Measurements from ENCODE around the gene CCDC187.
"Not testable (repeated sequence)": the region's sequence is repeated elsewhere in the genome, so short reads cannot be mapped to it uniquely, and the experiment has no call there.

CCDC187 gene

DNA sequence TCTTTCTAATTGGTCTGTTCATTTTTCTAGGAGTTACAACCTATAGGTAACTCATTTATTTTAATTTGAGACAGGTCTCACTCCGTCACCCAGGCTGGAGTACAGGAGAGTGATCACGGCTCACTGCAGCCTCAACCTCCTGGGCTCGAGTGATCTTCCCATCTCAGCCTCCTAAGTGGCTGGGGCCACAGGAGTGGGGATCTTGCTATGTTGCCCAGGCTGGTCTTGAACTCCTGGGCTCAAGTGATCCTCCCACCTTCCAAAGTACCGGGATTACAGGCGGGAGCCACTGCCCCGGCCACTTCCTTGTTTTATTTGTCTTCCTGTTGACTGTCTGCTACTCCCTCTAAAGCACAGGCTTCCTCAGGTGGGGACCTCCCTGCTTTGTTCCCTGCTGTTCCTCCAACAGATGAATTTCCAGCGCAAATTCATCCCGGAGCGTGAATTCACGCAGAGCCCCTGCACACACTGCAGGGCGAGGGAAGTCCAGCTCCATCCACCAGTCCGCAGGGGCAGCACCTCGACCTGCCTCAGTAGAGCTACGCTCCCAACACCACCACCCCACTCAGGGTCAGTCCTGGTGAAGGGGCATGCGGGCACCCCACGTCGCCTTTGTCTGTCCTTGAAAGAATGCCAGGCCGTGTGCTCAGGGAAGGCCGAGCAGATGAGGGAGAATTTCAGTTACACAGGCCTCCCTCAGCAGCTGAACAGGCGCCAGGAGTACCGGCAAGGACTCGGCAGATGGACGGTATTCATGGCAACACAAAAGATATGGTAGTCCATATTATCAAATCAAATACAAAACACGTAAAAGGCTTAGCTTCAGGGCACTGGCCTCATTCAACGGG, 64.5 kb downstream of the CCDC187 start:
- no peak for DNase-seq (ENCODE audit: low spot score)

DNA sequence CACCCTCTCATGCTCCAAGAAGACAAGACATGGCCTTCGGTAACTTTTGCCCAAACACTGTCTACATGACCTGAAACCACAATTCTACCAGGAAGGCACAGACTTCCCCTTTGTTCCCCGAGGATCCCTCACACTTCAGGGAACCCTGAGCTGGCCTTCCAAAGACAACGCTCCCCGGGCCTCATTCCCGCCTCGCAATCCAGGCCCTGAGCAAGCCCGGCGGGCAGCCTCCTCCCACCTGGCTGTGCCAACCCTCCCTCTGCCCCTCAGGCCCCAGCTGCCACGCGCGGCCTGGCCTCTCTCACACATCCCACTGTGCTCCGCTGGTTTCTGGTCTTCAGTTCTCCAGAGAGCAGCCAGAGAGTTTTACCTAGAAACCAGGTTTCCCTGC, 65.6 kb downstream of the CCDC187 start:
- no peak for DNase-seq (ENCODE audit: low spot score)

DNA sequence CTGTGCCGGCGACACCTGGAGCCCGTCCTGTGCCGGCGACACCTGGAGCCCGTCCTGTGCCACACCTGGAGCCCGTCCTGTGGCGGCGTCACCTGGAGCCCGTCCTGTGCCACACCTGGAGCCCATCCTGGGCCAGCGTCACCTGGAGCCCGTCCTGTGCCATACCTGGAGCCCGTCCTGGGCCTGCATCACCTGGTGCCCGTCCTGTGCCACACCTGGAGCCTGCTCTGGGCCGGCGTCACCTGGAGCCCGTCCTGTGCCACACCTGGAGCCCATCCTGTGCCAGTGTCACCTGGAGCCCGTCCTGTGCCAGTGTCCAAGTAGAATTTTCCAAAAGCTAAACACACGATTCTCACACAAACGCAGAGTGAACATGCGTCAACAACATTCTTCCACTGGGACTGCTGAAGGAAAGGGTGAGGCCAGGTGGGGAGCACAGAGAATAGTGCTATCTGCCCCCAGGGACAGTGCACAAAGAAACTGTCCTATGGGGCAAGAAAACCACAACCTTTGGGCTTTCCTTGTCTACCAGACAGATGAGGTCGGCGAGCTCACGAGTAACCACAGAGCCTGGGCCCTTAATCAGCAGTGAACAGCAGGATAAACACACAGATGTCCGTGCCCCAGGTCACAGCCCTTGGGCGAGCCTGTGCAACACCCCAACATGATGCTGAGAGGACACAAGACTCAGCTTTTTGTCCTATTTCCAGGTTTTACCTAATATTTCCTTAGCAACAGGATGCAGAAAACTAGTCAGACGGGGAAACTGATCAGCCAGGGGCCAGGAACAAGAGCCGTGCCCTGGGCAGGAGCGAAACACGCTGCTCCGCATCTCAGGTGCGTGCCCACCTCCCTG, 66.2 kb downstream of the CCDC187 start:
- no peak for DNase-seq (ENCODE audit: low spot score)

DNA sequence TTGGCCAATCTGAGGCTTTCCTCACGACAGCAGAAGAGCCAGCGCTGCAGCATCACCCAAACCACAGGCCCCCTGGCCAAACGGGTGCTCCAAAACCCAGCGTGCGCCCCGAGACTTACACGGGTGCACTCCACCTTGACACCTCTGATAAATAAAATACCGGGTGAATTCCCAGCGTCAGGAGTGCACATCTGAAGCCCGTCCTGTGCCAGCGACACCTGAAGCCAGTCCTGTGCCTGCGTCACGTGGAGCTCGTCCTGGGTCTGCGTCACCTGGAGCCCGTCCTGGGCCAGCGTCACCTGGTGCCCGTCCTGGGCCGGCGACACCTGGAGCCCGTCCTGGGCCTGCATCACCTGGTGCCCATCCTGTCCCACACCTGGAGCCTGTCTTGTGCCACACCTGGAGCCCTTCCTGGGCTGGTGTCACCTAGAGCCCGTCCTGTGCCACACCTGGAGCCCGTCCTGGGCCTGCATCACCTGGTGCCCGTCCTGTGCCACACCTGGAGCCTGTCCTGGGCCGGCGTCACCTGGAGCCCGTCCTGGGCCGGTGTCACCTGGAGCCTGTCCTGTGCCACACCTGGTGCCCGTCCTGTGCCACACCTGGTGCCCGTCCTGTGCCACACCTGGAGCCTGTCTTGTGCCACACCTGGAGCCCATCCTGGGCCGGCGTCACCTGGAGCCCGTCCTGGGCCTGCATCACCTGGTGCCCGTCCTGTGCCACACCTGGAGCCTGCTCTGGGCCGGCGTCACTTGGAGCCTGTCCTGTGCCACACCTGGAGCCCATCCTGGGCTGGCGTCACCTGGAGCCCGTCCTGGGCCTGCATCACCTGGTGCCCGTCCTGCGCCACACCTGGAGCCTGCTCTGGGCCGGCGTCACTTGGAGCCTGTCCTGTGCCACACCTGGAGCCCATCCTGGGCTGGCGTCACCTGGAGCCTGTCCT, 67.2 kb downstream of the CCDC187 start:
- DNase-seq (ENCODE audit: low spot score), result not testable (repeated sequence)

DNA sequence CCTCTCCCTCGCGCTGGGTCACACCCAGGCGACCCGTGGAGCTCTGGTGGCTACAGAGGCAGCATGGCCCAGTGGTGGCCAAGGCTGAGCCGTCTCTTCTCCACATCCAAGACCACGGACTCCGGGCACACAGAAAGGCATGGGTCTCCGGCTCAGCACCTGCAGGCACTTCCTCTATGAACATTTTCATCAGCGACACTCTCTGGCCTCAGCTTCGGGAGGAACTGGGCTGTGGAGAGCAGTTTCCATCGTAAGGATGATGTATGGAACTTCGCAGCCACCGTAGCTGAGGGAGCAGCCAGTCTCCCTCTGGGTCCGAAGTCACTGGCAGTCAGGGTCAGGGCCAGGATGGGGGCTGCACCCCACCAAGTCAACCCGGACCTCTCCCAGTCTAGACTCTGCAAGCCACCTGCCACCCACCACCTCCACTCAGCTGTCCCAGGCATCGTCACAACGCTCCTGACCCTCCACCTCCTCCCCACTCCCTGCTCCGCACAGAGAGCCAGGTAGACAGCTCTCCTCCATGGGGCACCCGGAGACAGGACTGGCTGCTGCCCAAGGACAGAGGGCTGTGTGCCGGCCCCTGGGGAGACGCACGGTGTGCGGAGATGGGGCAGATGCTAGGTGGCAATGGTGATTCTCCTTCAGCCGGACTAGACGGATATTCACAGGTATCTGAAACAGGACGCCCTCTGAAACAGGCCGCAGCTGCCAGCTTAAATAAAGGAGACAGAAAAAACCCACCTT, 68.0 kb downstream of the CCDC187 start:
- DNase-seq (ENCODE audit: low spot score), result no peak

DNA sequence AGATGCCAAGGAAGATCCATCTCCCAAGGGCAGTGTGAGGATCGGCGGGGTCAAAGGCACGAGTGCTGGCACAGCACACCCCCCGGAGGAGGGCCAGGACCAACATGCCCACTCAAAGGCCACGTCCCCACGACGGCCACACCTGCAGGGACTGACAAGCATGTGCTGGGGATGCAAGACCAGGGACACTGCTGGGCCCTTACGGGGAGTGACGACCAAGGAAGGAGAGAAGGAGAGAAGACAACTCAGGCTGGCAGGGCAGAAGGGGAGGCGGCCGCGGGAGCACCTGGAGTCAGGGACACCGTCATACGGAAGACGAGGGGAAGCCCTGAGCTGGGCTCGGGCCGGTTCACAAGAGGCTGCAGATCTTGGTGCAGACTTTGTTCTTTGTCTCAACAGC, 68.7 kb downstream of the CCDC187 start:
- no peak for DNase-seq (ENCODE audit: low spot score)

DNA sequence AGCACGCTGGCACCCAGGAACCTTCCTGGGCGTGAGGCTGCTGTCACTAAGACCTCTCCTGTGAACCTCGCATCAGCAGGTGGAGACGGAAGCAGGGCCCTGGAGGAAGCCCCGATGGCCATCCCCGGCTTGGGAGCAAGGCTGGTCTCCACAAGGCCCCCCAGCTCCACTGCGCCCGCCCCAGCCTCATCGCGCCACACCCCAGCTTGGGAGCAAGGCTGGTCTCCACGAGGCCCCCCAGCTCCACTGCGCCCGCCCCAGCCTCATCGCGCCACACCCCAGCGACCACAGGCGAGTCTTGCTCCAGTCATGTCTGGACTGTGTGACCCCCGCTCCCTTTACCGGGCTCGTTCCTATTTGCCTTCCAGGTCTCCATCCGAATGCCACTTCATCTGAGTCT, 69.3 kb downstream of the CCDC187 start:
- no peak for DNase-seq (ENCODE audit: low spot score)

DNA sequence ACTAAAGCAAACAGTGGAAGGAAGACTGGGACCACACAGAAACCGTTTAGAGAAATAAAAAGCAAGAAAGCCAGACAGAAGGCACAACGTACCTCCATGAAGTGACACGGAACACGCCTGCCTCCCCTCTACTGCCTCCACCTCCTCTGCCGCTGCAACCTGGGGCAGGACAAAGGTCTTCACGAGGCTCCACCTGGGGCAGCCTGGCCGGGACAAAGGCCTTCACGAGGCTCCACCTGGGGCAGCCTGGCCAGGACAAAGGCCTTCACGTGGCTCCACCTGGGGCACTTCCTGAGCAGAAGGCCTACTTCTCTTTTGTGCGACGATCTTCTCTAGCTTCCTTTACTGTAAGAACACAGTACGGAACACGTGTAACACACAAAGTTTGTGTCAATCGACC, 70.0 kb downstream of the CCDC187 start:
- DNase-seq (ENCODE audit: low spot score), result no peak

DNA sequence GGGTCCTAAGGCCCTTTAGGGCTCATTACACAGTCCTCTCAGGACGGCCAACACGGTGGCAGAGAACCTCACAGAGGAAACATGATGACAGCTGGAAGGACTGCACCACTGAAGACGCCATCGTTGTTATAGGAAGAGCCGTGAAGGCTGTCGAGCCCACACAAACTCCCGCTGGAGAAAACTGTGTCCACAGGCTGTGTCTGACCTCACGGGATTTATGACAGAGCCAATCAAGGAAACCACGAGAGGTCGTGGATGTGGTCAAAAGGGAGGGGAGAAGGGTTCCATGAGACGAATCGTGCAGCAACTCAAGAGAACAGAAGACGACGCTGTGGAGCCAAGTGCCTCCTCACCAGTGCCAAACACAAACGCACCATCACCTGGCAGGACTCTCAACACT, 70.5 kb downstream of the CCDC187 start:
- no peak for DNase-seq (ENCODE audit: low spot score)

DNA sequence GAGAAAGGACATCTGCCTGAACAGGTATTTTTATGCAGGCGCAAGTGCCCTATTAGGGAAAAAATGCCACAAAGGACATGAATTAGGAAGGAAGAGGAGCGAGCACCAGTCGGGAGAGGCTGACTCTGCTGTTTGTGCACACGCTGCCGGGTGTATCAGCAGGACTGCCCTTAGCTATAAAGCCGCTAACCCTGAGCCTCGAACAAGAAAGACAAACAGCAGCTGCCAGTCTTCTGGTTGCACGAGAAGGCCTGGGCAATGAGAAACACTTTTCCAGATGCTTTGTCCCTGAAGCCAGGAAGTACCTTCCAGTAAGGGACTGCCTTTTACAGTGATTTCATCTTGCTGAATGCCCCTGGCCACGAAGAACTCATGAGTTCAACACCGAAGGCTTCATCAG, 70.9 kb downstream of the CCDC187 start:
- DNase-seq (ENCODE audit: low spot score), result no peak

DNA sequence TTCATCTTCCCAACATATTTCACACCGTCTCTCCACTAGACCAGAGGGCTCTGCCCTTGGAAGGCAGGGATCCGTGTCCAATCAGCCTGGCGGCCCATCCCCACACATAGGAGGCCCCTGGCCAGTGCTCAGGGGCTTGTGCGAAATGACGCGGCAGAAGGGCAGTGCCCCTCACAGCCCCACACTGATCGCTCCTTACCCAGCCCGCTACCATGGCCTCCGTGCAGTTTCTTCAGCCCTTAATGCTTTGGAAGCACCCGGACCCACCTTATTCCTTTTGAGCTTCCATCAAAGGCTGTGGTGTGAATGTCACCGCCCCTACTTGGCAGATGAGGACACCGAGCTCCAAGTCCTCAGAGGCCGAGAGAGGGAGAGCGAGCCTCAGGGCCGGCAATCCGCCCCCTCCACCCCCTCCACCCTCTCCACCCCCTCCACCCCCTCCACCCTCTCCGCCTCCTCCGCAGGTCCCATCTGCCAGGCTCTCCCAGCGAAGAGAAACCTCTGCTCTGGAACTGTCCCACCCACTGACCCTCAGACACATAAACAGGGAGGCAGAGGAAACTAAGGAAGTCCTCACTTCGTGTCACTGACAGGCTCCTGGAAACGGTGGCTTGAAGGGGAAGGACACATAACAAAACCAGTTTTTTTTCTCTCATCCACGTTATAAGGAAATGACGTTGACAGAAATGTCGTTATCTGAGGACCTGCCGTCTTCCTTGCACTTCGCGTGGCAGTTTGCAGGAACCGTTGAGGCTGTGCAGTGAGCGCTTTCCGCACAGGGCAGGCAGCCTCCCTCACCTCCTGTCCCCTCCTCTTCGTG, 72.2 kb downstream of the CCDC187 start:
- DNase-seq (ENCODE audit: low spot score), result no peak

DNA sequence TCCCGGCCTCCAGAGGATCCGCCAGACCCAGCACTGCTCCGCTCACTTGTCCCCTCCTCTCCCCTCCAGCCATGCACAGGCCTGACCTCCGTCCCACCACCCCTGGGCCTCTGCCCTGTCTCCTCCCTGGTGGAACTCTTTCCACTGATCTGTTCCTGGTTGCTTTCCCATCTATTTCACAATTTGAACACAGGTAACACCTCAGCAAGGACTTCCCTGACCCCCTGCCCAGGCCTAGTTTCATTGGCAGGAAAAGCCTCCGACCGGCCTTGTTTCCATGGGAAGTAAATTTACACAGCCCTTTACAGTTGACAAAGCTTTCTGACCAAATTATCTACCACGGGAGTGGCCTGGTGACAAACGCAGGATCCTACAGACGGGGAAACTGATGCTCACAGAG, 73.1 kb downstream of the CCDC187 start:
- DNase-seq (ENCODE audit: low spot score), result no peak

DNA sequence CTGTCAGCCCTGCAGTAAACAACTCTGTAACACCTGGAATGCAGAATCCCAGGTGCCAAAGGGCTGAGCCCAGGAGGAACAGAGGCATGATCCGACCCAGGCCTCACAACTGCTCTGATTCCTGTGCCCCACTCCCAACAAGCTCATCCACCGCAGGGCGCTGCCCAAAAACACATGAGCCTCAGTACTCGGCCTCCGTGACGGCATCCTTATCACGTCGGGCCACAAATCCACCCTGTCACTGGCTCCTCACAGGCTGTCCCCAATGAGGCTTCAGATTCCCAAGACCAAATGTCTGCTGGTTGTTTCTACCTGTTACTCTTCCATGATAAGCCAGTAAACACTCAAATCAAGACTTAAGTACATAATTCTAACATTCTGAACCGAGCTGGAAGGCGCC, 73.5 kb downstream of the CCDC187 start:
- no peak for DNase-seq (ENCODE audit: low spot score)

DNA sequence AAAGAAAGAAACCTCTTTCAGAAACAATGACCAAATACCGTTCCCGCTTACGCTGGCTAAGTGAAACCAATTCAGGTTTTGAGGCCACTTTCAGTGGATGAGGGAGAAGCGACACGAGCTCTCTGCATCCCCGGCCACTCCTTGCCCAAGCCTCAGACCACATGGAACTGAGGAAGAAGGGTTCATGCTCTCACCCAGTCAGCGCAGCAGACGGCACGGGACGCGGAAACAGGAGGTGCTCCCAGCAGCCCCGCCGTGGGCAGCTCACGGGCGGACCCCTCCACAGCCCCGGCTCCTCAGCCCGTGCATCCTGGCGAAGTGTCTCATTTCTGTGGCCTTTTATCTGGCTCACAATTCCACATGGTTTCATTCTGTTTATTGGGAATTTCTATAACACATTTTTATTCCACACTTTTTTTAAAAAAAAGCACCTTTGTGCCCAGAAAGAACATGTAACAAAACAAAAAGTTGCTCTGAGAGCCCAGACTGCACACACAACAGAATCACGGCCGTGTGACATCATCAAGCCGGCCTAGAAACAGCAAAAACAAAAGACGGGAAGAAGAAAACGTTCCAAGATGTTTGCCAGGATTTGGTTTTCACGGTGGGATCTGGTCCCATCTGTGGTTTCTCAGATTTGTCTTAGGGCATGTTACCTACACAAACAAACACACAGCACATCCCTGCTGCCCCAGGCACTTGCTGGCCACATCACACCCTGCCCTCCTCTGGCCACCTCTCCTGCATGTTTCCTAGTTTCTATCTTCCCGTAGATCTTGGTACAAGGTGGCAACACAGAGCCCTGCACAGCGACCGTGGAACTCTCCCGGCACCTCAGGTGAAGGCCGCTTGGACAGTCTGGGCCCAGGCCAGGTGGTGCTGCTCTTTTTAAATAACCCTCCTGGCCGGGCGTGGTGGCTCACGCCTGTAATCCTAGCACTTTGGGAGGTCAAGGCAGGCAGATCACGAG, 74.5 kb downstream of the CCDC187 start:
- DNase-seq (ENCODE audit: low spot score), result no peak

DNA sequence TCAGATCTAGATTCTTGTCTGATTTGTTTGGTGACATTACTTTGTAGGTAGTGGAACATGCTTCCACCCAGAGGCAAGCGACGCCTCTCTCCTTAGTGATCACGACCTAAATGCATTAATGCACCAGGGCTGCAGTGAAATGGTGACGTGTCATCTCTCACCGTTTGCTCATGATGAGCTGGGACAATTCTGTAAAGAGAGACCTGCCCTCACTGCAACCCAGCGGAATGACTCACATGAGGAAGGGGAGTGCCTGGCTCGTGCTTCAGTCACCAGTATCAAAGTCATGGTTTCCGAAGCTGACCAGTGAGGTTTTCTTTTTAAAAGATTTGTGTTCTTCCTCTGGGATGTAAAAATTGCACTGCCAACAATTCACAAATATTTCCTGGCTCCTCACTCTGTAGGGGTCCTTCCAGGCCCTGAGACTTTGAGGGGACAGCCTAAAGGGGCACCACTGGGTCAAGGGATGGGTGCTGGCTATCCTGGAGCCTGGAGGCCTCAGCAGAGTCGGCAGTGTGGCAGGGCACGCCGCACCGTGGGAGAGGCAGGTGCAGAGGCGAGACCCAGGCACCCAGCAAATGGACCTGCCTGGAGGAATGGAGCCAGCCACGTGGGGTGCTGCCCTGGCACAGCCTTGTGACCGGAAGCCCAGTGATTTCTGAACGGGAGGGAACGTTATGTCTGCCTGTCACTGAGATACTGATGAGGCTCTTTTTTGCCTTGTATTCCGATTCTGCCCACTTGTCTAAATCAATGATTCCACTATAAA, 75.6 kb downstream of the CCDC187 start:
- peak; percentile 63 for DNase-seq (ENCODE audit: low spot score)

DNA sequence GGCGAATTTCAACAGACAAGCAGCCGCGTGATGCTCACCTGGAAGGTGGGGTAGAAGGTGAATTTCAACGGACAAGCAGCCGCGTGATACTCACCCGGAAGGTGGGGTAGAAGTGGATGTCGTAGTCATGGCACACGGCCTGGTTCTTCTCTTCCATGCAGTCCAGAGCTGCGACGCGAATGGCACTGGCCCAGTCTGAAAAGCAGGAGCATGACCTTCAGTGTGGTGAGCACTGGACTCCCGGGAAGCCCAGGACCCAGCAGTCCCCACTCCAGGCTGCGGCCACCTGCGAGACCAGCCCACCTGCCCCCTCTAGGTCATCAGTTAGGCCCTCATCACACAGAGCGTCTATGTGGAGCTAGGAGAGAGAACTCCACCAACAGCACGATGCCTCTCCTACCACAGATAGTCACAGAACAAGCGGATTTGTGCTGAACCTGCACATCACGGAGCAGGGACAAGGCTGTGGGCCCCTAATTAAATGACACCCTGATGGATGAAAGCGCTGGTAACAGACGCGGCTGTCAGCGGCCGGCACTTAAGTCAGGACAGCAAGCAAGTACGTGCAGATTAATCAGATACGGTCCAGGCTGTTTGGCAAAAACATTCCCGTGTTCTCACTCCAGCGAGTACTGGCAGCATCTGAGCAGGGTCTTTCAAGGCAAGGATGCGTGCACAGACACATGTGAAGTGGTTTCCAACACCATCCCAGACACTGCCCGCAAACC, 77.0 kb downstream of the CCDC187 start:
- DNase-seq (ENCODE audit: low spot score), result no peak

DNA sequence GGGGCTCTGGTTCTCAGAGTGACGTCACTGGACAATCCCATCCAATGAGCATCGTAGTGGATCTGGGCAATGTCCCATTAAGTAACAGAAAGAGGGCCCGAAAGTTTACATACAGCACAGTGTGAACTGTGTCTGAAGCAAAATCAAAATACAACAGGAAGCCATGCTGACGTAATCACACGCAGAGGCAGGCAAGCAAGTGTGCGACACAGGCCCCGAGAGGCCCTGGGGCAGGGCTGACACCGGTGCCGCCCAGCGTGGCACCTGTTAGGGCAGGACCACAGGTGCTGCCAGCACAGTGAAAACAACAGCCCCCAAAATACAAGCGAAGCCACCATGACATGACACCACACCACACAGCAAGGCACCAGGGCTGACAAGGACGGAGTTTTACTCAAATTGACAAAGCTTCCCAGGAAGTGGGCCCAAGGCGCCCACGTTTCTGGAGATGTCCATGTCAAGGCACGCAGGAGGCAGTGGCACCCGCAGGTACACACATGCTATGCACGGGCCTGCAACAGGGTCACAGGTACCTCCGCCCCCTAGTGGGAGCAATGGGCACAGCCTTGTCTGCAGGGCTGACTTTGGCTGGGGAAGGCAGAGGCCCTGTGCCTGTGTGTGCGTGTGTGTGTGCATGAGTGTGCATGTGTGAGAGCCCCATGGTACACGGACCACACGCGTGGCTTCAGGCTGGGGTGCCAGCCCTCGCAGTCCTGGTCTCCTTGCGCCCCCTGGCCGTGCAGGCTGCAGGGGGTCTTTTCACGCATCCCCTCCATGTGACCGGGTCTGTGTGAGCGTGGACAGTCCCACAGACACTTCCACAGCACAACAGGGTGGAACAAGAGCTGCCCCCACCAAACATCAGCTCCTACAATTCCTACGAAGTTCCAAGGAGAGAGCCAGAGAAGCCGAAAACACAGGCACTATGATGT, 77.9 kb downstream of the CCDC187 start:
- peak; percentile 70 for DNase-seq (ENCODE audit: low spot score)

Measured in AG08395 (cell line).